Breast epithelium (tissue), 3 donors: ENCODE data around the gene ZNF609.

Experiments used
- CTCF ChIP-seq, 3 donors: fragments of 450-650 bp; IDR thresholded peaks; one replicate each; pipeline ENCODE4 v1.5.1; 2016 to 2017; ENCODE audit warnings: antibody characterized with exemption in 3 of 3, mild to moderate bottlenecking in 3 of 3, moderate library complexity in 3 of 3
- POLR2A ChIP-seq: fragments of 450-650 bp; IDR thresholded peaks from one replicate; pipeline ENCODE4 v1.6.1; 2016; ENCODE audit warnings: antibody characterized with exemption, mild to moderate bottlenecking, moderate library complexity

- TF ChIP-seq CTCF (IDR thresholded peaks at IDR 0.05): no peak
- no peak for TF ChIP-seq POLR2A
Measured at GRCh38 chr15:64485796-64486195, 25.4 kb downstream of the ZNF609 start.
